ENCODE measurements around the gene ENTPD8.

ENTPD8 gene

GRCh38 chr9:137408651-137409405 is 32.3 kb downstream of the ENTPD8 start:
- no peak for DNase-seq

GRCh38 chr9:137407590-137408300 is 33.4 kb downstream of the ENTPD8 start:
- no peak for DNase-seq

- peak; percentile 19 to 72 (median 49) for DNase-seq
These were observed 34.1 kb downstream of the ENTPD8 start for GRCh38 chr9:137406876-137407589.

- no peak for DNase-seq
These were observed 34.9 kb downstream of the ENTPD8 start for GRCh38 chr9:137406085-137406760.

GRCh38 chr9:137405677-137406081 is 35.5 kb downstream of the ENTPD8 start:
- no peak for DNase-seq

GRCh38 chr9:137404961-137405567 is 36.1 kb downstream of the ENTPD8 start:
- DNase-seq: no peak

- DNase-seq: no peak
These were observed 37.9 kb downstream of the ENTPD8 start for GRCh38 chr9:137403269-137403668.

GRCh38 chr9:137402746-137403145 is 38.4 kb downstream of the ENTPD8 start:
- DNase-seq: no peak

- DNase-seq: no peak
These were observed 42.3 kb downstream of the ENTPD8 start for GRCh38 chr9:137398561-137399468.

- no peak for DNase-seq
These were observed 43.3 kb downstream of the ENTPD8 start for GRCh38 chr9:137397675-137398423.

- DNase-seq: no peak
These were observed 44.4 kb downstream of the ENTPD8 start for GRCh38 chr9:137396634-137397367.

- no peak for DNase-seq
These were observed 44.9 kb downstream of the ENTPD8 start for GRCh38 chr9:137396227-137396626.

GRCh38 chr9:137395666-137396010 is 45.5 kb downstream of the ENTPD8 start:
- no peak for DNase-seq

GRCh38 chr9:137394866-137395665 is 46.1 kb downstream of the ENTPD8 start:
- DNase-seq: no peak

GRCh38 chr9:137393176-137394150 is 47.7 kb downstream of the ENTPD8 start:
- DNase-seq: no peak

GRCh38 chr9:137392232-137393007 is 48.7 kb downstream of the ENTPD8 start:
- no peak for DNase-seq

- DNase-seq: no peak
These were observed 49.8 kb downstream of the ENTPD8 start for GRCh38 chr9:137391411-137391754.

Data from activated naive CD4-positive, alpha-beta T cell (primary cell).